ENCODE measurements around the gene RBBP8NL.

Gene RBBP8NL

GRCh38 chr20:62461834-62462233 lies 34.5 kb upstream of the RBBP8NL start:
- DNase-seq (ENCODE audit: low read depth in 2 of 2), result no peak

GRCh38 chr20:62461157-62461556 lies 33.8 kb upstream of the RBBP8NL start:
- DNase-seq (ENCODE audit: low read depth in 2 of 2), result no peak

GRCh38 chr20:62460678-62461077 lies 33.3 kb upstream of the RBBP8NL start:
- DNase-seq (ENCODE audit: low read depth in 2 of 2), result no peak

- no peak for DNase-seq (ENCODE audit: low read depth in 2 of 2)
Measured at GRCh38 chr20:62459488-62459887, 32.1 kb upstream of the RBBP8NL start.

- DNase-seq (ENCODE audit: low read depth in 2 of 2), result no peak
Measured at GRCh38 chr20:62458275-62459251, 31.2 kb upstream of the RBBP8NL start.

GRCh38 chr20:62457831-62458230 lies 30.5 kb upstream of the RBBP8NL start:
- no peak for DNase-seq (ENCODE audit: low read depth in 2 of 2)

GRCh38 chr20:62457098-62457497 lies 29.8 kb upstream of the RBBP8NL start:
- no peak for DNase-seq (ENCODE audit: low read depth in 2 of 2)

- DNase-seq (ENCODE audit: low read depth in 2 of 2), result no peak
Measured at GRCh38 chr20:62455929-62456328, 28.6 kb upstream of the RBBP8NL start.

- DNase-seq (ENCODE audit: low read depth in 2 of 2), result no peak
Measured at GRCh38 chr20:62454904-62455636, 27.7 kb upstream of the RBBP8NL start.

GRCh38 chr20:62453186-62453808 lies 26.0 kb upstream of the RBBP8NL start:
- DNase-seq (ENCODE audit: low read depth in 2 of 2), result no peak

GRCh38 chr20:62452475-62453095 lies 25.2 kb upstream of the RBBP8NL start:
- DNase-seq (ENCODE audit: low read depth in 2 of 2), result no peak

GRCh38 chr20:62451970-62452369 lies 24.6 kb upstream of the RBBP8NL start:
- DNase-seq (ENCODE audit: low read depth in 2 of 2), result no peak

GRCh38 chr20:62451156-62451767 lies 23.9 kb upstream of the RBBP8NL start:
- DNase-seq (ENCODE audit: low read depth in 2 of 2), result no peak

GRCh38 chr20:62449951-62450691 lies 22.8 kb upstream of the RBBP8NL start:
- no peak for DNase-seq (ENCODE audit: low read depth in 2 of 2)

- no peak for DNase-seq (ENCODE audit: low read depth in 2 of 2)
Measured at GRCh38 chr20:62448788-62449187, 21.4 kb upstream of the RBBP8NL start.

- DNase-seq (ENCODE audit: low read depth in 2 of 2), result no peak
Measured at GRCh38 chr20:62448038-62448437, 20.7 kb upstream of the RBBP8NL start.

- no peak for DNase-seq (ENCODE audit: low read depth in 2 of 2)
Measured at GRCh38 chr20:62446888-62447869, 19.8 kb upstream of the RBBP8NL start.

GRCh38 chr20:62446481-62446880 lies 19.1 kb upstream of the RBBP8NL start:
- DNase-seq (ENCODE audit: low read depth in 2 of 2), result no peak

- no peak for DNase-seq (ENCODE audit: low read depth in 2 of 2)
Measured at GRCh38 chr20:62445553-62446340, 18.4 kb upstream of the RBBP8NL start.

All from activated CD4-positive, alpha-beta T cell treated with anti-CD3 and anti-CD28 coated beads for 24 hours (primary cell).